NT2/D1 (cell line): ENCODE results near the gene CWC15.

Source experiments
- SUZ12 ChIP-seq: IDR thresholded peaks from 2 replicates; pipeline ENCODE4 v1.6.1; 2011; ENCODE audit not compliant: insufficient read length, insufficient read depth; ENCODE audit errors: extremely low read depth
- YY1 ChIP-seq: IDR thresholded peaks from 2 replicates; pipeline ENCODE4 v1.6.1; 2011; ENCODE audit not compliant: insufficient read length, insufficient read depth

GRCh38 chr11:94926271-94926625, 47.1 kb downstream of the CWC15 start:
- TF ChIP-seq YY1 = no peak
- no peak for TF ChIP-seq SUZ12
